ENCODE results near the gene NINJ2. TPM values are rescaled to one million over a fixed set of nuclear protein-coding genes. Genes with fewer than 3 reads are reported as not detected.

The NINJ2 gene
- polyA plus RNA-seq, 3 donors, result 32.9 to 92.7 (median 73.7) TPM

DNA sequence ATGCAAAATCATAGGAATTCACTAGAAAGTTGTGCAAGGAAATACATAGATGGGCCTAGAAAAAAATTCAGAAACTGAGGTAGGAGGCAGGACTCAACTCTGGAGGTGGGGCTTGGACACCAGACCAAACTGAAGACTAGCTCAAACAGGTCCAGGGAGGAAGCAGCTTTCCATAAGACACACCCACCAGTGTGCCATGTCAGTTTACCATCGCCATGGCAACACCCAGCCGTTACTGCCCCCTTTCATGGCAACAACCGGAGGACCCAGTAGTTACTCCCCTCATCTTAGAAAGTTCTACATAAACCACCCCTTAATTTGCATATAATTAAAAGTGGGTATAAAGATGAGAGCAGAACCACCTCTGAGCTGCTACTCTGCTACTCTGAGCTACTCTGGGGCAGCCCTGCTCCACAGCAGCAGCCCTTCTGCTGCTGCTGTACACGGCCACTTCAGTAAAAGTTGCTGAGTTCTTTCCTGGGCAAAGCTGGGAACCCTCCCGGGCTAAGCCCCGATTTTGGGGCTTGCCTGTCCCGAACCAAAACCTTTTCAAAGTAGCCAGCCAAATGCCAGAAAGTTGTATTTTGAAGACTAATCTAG lies 30.8 kb upstream of the NINJ2 start:
- peak overlapping the region; percentile 32 for H2AFZ ChIP-seq (ENCODE audit: insufficient read depth, low read depth, low read length, poor library complexity, severe bottlenecking)
- DNase-seq, result no peak
- TF ChIP-seq, protein P1, sequence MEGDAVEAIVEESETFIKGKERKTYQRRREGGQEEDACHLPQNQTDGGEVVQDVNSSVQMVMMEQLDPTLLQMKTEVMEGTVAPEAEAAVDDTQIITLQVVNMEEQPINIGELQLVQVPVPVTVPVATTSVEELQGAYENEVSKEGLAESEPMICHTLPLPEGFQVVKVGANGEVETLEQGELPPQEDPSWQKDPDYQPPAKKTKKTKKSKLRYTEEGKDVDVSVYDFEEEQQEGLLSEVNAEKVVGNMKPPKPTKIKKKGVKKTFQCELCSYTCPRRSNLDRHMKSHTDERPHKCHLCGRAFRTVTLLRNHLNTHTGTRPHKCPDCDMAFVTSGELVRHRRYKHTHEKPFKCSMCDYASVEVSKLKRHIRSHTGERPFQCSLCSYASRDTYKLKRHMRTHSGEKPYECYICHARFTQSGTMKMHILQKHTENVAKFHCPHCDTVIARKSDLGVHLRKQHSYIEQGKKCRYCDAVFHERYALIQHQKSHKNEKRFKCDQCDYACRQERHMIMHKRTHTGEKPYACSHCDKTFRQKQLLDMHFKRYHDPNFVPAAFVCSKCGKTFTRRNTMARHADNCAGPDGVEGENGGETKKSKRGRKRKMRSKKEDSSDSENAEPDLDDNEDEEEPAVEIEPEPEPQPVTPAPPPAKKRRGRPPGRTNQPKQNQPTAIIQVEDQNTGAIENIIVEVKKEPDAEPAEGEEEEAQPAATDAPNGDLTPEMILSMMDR (IDR thresholded peaks at IDR 0.05), result no peak
- Mint-ChIP-seq H3K27ac (no peak overlapping the region), H3K4me3 (no peak overlapping the region), H3K9me3 (peaks cover 2 to 14% (median 9%) of the 10 kb centered on the region in 7 donors), H3K36me3 (peaks cover 0 to 5% of the 10 kb centered on the region in 2 donors), H3K4me1 (peaks cover 39% of the 10 kb centered on the region), H3K27me3 (ENCODE audit: low read depth in 3 of 3) (no peaks in the 10 kb centered on the region)
- H4K20me1 ChIP-seq (ENCODE audit: insufficient read depth, low read length), result no peaks in the 10 kb centered on the region
- peak overlapping the region in 1 of 2 donors; percentile 61 for H3K27ac ChIP-seq (ENCODE audit: low read depth in 1 of 2, low read length in 2 of 2)
- H3K4me2 ChIP-seq (replicated peaks; ENCODE audit: extremely low read depth, low read length, poor library complexity, severe bottlenecking), result peak overlapping the region; percentile 34
- peak overlapping the region in 1 of 3 experiments; percentile 13 for H3K4me3 ChIP-seq (replicated peaks in 1 of 3; ENCODE audit: low read depth in 2 of 3, low read length in 3 of 3)
- H3K9me3 ChIP-seq (replicated peaks in 1 of 2; ENCODE audit: control insufficient read depth in 1 of 2, insufficient read depth in 1 of 2, low read length in 2 of 2), result peaks cover 7 to 10% of the 10 kb centered on the region in 2 donors
- H3K9ac ChIP-seq (ENCODE audit: insufficient read depth, low read length, poor library complexity, severe bottlenecking), result no peak overlapping the region
- WGBS (ENCODE audit: insufficient coverage), result 75% methylated on average over 3 of the region's 7 CpGs
- H3K27me3 ChIP-seq (ENCODE audit: control insufficient read depth in 2 of 2, insufficient read depth in 2 of 2, low read length in 2 of 2), result no peaks in the 10 kb centered on the region
- H3K36me3 ChIP-seq (replicated peaks in 1 of 2; ENCODE audit: control insufficient read depth in 1 of 2, insufficient read depth in 2 of 2, low read length in 2 of 2), result no peaks in the 10 kb centered on the region
- no peaks in the 10 kb centered on the region for H3K79me2 ChIP-seq (ENCODE audit: insufficient read depth, low read length)
- H3K4me1 ChIP-seq (ENCODE audit: control insufficient read depth in 1 of 2, insufficient read depth in 2 of 2, low read length in 2 of 2), result peaks cover 35 to 42% of the 10 kb centered on the region in 2 donors
- intact Hi-C loops (cut with micrococcal nuclease), result no loop called here

DNA sequence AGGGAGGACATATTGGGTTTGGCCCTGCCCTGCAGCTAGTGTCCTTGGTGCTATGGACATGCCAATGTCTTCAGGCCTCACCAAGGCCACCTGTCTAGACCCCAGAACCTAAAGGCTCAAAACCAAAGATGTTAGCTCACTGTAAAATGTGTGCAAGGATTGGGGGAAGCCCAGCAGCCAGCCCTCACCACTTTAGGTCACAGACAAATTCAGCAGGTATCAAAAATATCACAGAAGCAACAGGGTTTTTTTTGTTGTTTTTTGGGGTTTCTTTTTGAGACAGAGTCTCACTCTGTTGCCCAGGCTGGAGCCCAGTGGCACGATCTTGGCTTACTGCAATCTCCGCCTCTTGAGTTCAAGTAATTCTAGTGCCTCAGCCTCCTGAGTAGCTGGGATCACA lies 29.0 kb upstream of the NINJ2 start:
- H2AFZ ChIP-seq (ENCODE audit: insufficient read depth, low read depth, low read length, poor library complexity, severe bottlenecking), result no peak overlapping the region
- no peak overlapping the region for H3K9ac ChIP-seq (ENCODE audit: insufficient read depth, low read length, poor library complexity, severe bottlenecking)
- H3K27ac Mint-ChIP-seq, result no peak overlapping the region
- H3K4me1 Mint-ChIP-seq, result peaks cover 31% of the 10 kb centered on the region
- no peak overlapping the region for H3K27ac ChIP-seq (ENCODE audit: low read depth in 1 of 2, low read length in 2 of 2)
- no peaks in the 10 kb centered on the region for H3K9me3 ChIP-seq (replicated peaks in 1 of 2; ENCODE audit: control insufficient read depth in 1 of 2, insufficient read depth in 1 of 2, low read length in 2 of 2)
- intact Hi-C loops (cut with micrococcal nuclease), result no loop called here
- peaks cover 0 to 5% of the 10 kb centered on the region in 2 donors for H3K36me3 Mint-ChIP-seq
- H3K27me3 ChIP-seq (ENCODE audit: control insufficient read depth in 2 of 2, insufficient read depth in 2 of 2, low read length in 2 of 2), result no peaks in the 10 kb centered on the region
- peaks cover 0 to 1% (median 0%) of the 10 kb centered on the region in 7 donors for H3K9me3 Mint-ChIP-seq
- H3K4me3 ChIP-seq (replicated peaks in 1 of 3; ENCODE audit: low read depth in 2 of 3, low read length in 3 of 3), result no peak overlapping the region
- DNase-seq, result no peak
- no peaks in the 10 kb centered on the region for H3K27me3 Mint-ChIP-seq (ENCODE audit: low read depth in 3 of 3)
- no peaks in the 10 kb centered on the region for H3K79me2 ChIP-seq (ENCODE audit: insufficient read depth, low read length)
- H3K4me2 ChIP-seq (replicated peaks; ENCODE audit: extremely low read depth, low read length, poor library complexity, severe bottlenecking), result no peak overlapping the region
- no CpG with 5 or more reads among the region's 2 CpGs for WGBS (ENCODE audit: insufficient coverage)
- no peak overlapping the region for H3K4me3 Mint-ChIP-seq
- H3K4me1 ChIP-seq (ENCODE audit: control insufficient read depth in 1 of 2, insufficient read depth in 2 of 2, low read length in 2 of 2), result peaks cover 27 to 31% of the 10 kb centered on the region in 2 donors
- H3K36me3 ChIP-seq (replicated peaks in 1 of 2; ENCODE audit: control insufficient read depth in 1 of 2, insufficient read depth in 2 of 2, low read length in 2 of 2), result no peaks in the 10 kb centered on the region
- TF ChIP-seq, protein P1 (IDR thresholded peaks at IDR 0.05), result no peak
- no peaks in the 10 kb centered on the region for H4K20me1 ChIP-seq (ENCODE audit: insufficient read depth, low read length)
